Large intestine (tissue), 3 donors: ENCODE results near the gene RAD51B. TPM values are rescaled to one million over a fixed set of nuclear protein-coding genes. Genes with fewer than 3 reads are reported as not detected.

Source experiments
- DNase-seq, 2 donors: peaks; one replicate each; pipeline versions ENCODE4 v3.0.0 to v3.0.0-alpha.2; 2013
- H3K27ac ChIP-seq: one replicate; pipeline ENCODE4 v1.5.1; 2013; ENCODE audit warnings: low read length
- H3K27me3 ChIP-seq: 2 replicates; pipeline ENCODE4 v1.6.1; 2013; ENCODE audit warnings: low read length; ENCODE audit not compliant: control insufficient read depth, insufficient read depth
- H3K36me3 ChIP-seq: 2 replicates; pipeline ENCODE4 v1.6.1; 2013; ENCODE audit warnings: low read length; ENCODE audit not compliant: control insufficient read depth, insufficient read depth
- H3K4me1 ChIP-seq: one replicate; pipeline ENCODE4 v1.6.1; 2013; ENCODE audit warnings: low read length; ENCODE audit not compliant: control insufficient read depth, insufficient read depth
- H3K4me3 ChIP-seq: one replicate; pipeline ENCODE4 v1.5.1; 2013; ENCODE audit warnings: low read length
- H3K9me3 ChIP-seq: one replicate; pipeline ENCODE4 v1.6.1; 2013; ENCODE audit warnings: mild to moderate bottlenecking, low read depth, low read length, moderate library complexity; ENCODE audit not compliant: control insufficient read depth
- WGBS: methylation state at CpG from one replicate; pipeline ENCODE4 v1.1.5; 2013; ENCODE audit warnings: low lambda C conversion rate; ENCODE audit not compliant: insufficient coverage; 5-methylcytosine and 5-hydroxymethylcytosine counted together
- polyA plus RNA-seq: library from polyadenylated mRNA; unstranded; fragments of 120-200 nt; gene quantifications from one replicate; pipeline ENCODE4 v1.2.1, GENCODE V29; 2013

Gene RAD51B
- polyA plus RNA-seq, 1 donor = 6.4 TPM

- DNase-seq = no peak
- H3K4me3 ChIP-seq = no peak overlapping the region
- H3K27me3 ChIP-seq = no peaks in the 10 kb centered on the region
- H3K9me3 ChIP-seq = peaks cover 3% of the 10 kb centered on the region
- H3K36me3 ChIP-seq = no peaks in the 10 kb centered on the region
- H3K4me1 ChIP-seq = peaks cover 4% of the 10 kb centered on the region
- H3K27ac ChIP-seq = no peak overlapping the region
- 100% methylated on average over 1 of the region's 5 CpGs for WGBS
Observed at GRCh38 chr14:68559949-68560348, 740.4 kb downstream of the RAD51B start.

GRCh38 chr14:68561531-68562007, 742.0 kb downstream of the RAD51B start:
- no peak overlapping the region for H3K4me3 ChIP-seq
- no peaks in the 10 kb centered on the region for H3K36me3 ChIP-seq
- H3K27ac ChIP-seq = no peak overlapping the region
- H3K27me3 ChIP-seq = no peaks in the 10 kb centered on the region
- no peak for DNase-seq
- peaks cover 3% of the 10 kb centered on the region for H3K9me3 ChIP-seq
- WGBS = 100% methylated on average over 1 of the region's 10 CpGs
- H3K4me1 ChIP-seq = peaks cover 11% of the 10 kb centered on the region

GRCh38 chr14:68562911-68563250, 743.3 kb downstream of the RAD51B start:
- Histone ChIP-seq H3K27ac (peak overlapping the region; percentile 10), H3K36me3 (no peaks in the 10 kb centered on the region), H3K4me3 (no peak overlapping the region), H3K27me3 (no peaks in the 10 kb centered on the region), H3K4me1 (peaks cover 11% of the 10 kb centered on the region), H3K9me3 (peaks cover 3% of the 10 kb centered on the region)
- DNase-seq = no peak
- no CpG with 5 or more reads among the region's 9 CpGs for WGBS

- no peak for DNase-seq
- Histone ChIP-seq H3K4me1 (peaks cover 11% of the 10 kb centered on the region), H3K36me3 (no peaks in the 10 kb centered on the region), H3K4me3 (no peak overlapping the region), H3K9me3 (no peaks in the 10 kb centered on the region), H3K27me3 (no peaks in the 10 kb centered on the region), H3K27ac (peak overlapping the region; percentile 26)
- WGBS = no CpG with 5 or more reads among the region's 21 CpGs
Observed at GRCh38 chr14:68563251-68564131, 743.9 kb downstream of the RAD51B start.

GRCh38 chr14:68564191-68564825, 744.7 kb downstream of the RAD51B start:
- no peak for DNase-seq
- peaks cover 11% of the 10 kb centered on the region for H3K4me1 ChIP-seq

GRCh38 chr14:68564826-68565759, 745.5 kb downstream of the RAD51B start:
- Histone ChIP-seq H3K27me3 (no peaks in the 10 kb centered on the region), H3K9me3 (no peaks in the 10 kb centered on the region), H3K4me3 (no peak overlapping the region), H3K27ac (no peak overlapping the region), H3K36me3 (no peaks in the 10 kb centered on the region), H3K4me1 (peaks cover 11% of the 10 kb centered on the region)
- no CpG with 5 or more reads among the region's 8 CpGs for WGBS
- DNase-seq = peak in 1 of 2 donors; percentile 45

More at GRCh38 chr14:68564191-68564825, 744.7 kb downstream of the RAD51B start:
- H3K27me3 ChIP-seq = no peaks in the 10 kb centered on the region
- H3K4me3 ChIP-seq = no peak overlapping the region
- no peaks in the 10 kb centered on the region for H3K36me3 ChIP-seq
- no peak overlapping the region for H3K27ac ChIP-seq
- H3K9me3 ChIP-seq = no peaks in the 10 kb centered on the region
- no CpG with 5 or more reads among the region's 18 CpGs for WGBS

GRCh38 chr14:68566075-68566474, 746.5 kb downstream of the RAD51B start:
- Histone ChIP-seq H3K4me1 (peaks cover 11% of the 10 kb centered on the region), H3K36me3 (no peaks in the 10 kb centered on the region), H3K27ac (no peak overlapping the region), H3K4me3 (no peak overlapping the region), H3K9me3 (peaks cover 2% of the 10 kb centered on the region), H3K27me3 (no peaks in the 10 kb centered on the region)
- no peak for DNase-seq
- WGBS = no CpG with 5 or more reads among the region's 2 CpGs

- Histone ChIP-seq H3K9me3 (peaks cover 4% of the 10 kb centered on the region), H3K4me3 (no peak overlapping the region), H3K4me1 (peaks cover 11% of the 10 kb centered on the region), H3K27me3 (no peaks in the 10 kb centered on the region), H3K27ac (no peak overlapping the region), H3K36me3 (no peaks in the 10 kb centered on the region)
- WGBS = no CpG with 5 or more reads among the region's 13 CpGs
- DNase-seq = no peak
Observed at GRCh38 chr14:68568907-68569897, 749.6 kb downstream of the RAD51B start.

GRCh38 chr14:68569970-68570409, 750.4 kb downstream of the RAD51B start:
- H3K9me3 ChIP-seq = peaks cover 4% of the 10 kb centered on the region
- no peak overlapping the region for H3K4me3 ChIP-seq
- no peak overlapping the region for H3K27ac ChIP-seq
- DNase-seq = no peak
- no peaks in the 10 kb centered on the region for H3K36me3 ChIP-seq
- H3K27me3 ChIP-seq = no peaks in the 10 kb centered on the region
- WGBS = no CpG with 5 or more reads among the region's 4 CpGs
- peaks cover 7% of the 10 kb centered on the region for H3K4me1 ChIP-seq
